ENCODE data around the gene PACS1.

GRCh38 chr11:66189031-66189745 lies 119.1 kb downstream of the PACS1 start:
- TF ChIP-seq, protein P1, sequence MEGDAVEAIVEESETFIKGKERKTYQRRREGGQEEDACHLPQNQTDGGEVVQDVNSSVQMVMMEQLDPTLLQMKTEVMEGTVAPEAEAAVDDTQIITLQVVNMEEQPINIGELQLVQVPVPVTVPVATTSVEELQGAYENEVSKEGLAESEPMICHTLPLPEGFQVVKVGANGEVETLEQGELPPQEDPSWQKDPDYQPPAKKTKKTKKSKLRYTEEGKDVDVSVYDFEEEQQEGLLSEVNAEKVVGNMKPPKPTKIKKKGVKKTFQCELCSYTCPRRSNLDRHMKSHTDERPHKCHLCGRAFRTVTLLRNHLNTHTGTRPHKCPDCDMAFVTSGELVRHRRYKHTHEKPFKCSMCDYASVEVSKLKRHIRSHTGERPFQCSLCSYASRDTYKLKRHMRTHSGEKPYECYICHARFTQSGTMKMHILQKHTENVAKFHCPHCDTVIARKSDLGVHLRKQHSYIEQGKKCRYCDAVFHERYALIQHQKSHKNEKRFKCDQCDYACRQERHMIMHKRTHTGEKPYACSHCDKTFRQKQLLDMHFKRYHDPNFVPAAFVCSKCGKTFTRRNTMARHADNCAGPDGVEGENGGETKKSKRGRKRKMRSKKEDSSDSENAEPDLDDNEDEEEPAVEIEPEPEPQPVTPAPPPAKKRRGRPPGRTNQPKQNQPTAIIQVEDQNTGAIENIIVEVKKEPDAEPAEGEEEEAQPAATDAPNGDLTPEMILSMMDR (IDR thresholded peaks at IDR 0.05; ENCODE audit: insufficient read depth, low read depth, low read length) = no peak
- TF ChIP-seq EZH2 (IDR thresholded peaks at IDR 0.05; ENCODE audit: insufficient read depth, low read length) = no peak

Data from astrocyte (in vitro differentiated cells and primary cell).